GM12874 (cell line): ENCODE data around the gene ZSCAN18.

ENCODE experiments used
- CTCF ChIP-seq: IDR thresholded peaks from 2 replicates; pipeline ENCODE4 v1.5.1; 2011; ENCODE audit warnings: low read depth, mild to moderate bottlenecking, control low read depth, low read length, moderate library complexity; ENCODE audit not compliant: insufficient read depth

The ZSCAN18 gene

GRCh38 chr19:58084596-58085347 is 13.3 kb downstream of the ZSCAN18 start:
- no peak for TF ChIP-seq CTCF

- TF ChIP-seq CTCF, result no peak
These were observed 15.0 kb downstream of the ZSCAN18 start for GRCh38 chr19:58083021-58083420.

GRCh38 chr19:58079792-58080191 is 18.2 kb downstream of the ZSCAN18 start:
- TF ChIP-seq CTCF, result no peak

GRCh38 chr19:58067240-58067912 is 30.7 kb downstream of the ZSCAN18 start:
- no peak for TF ChIP-seq CTCF

GRCh38 chr19:58063712-58064111 is 34.3 kb downstream of the ZSCAN18 start:
- TF ChIP-seq CTCF, result no peak

- no peak for TF ChIP-seq CTCF
These were observed 37.8 kb downstream of the ZSCAN18 start for GRCh38 chr19:58060231-58060630.

GRCh38 chr19:58059671-58060078 is 38.4 kb downstream of the ZSCAN18 start:
- no peak for TF ChIP-seq CTCF
